HepG2 (cell line): ENCODE results near the gene C11orf21. TPM values are rescaled to one million over a fixed set of nuclear protein-coding genes. Genes with fewer than 3 reads are reported as not detected.

ENCODE experiments used
- AKAP8 ChIP-seq: sonication (generic); formaldehyde crosslinking; IDR thresholded peaks from 2 replicates; pipeline ENCODE4 v1.5.1; 2020; ENCODE audit warnings: mild to moderate bottlenecking, missing genetic modification reagents
- ARID4A ChIP-seq: sonication (generic); formaldehyde crosslinking; IDR thresholded peaks from 2 replicates; pipeline ENCODE4 v1.5.0; 2020; ENCODE audit warnings: mild to moderate bottlenecking, missing genetic modification reagents, borderline replicate concordance
- ATF7-NPFF ChIP-seq: sonication (generic); formaldehyde crosslinking; IDR thresholded peaks from 2 replicates; pipeline ENCODE4 v1.8.1; 2023; ENCODE audit warnings: mild to moderate bottlenecking, low read depth, missing genetic modification reagents, moderate library complexity
- BRD4 ChIP-seq: sonication (generic); formaldehyde crosslinking; IDR thresholded peaks from 2 replicates; pipeline ENCODE4 v1.4.0; 2020; ENCODE audit warnings: missing genetic modification reagents
- CC2D1A ChIP-seq: sonication (generic); formaldehyde crosslinking; IDR thresholded peaks from 2 replicates; pipeline ENCODE4 v1.8.1; 2023; ENCODE audit warnings: mild to moderate bottlenecking, missing genetic modification reagents
- FOXK2 ChIP-seq: fragments of 450-650 bp; IDR thresholded peaks from 2 replicates; pipeline ENCODE4 v1.6.1; 2016
- GMEB2 ChIP-seq: IDR thresholded peaks from 2 replicates; pipeline ENCODE4 v1.6.1; 2016; ENCODE audit warnings: missing biosample characterization, missing genetic modification reagents, low read depth
- HNRNPLL ChIP-seq: fragments of 200-400 bp; formaldehyde crosslinking; IDR thresholded peaks from 2 replicates; pipeline ENCODE4 v1.6.1; 2017; ENCODE audit warnings: mild to moderate bottlenecking, low read depth, low read length; ENCODE audit not compliant: poor library complexity, severe bottlenecking
- LRRFIP1 ChIP-seq: sonication (generic); formaldehyde crosslinking; conservative IDR thresholded peaks from 2 replicates; pipeline ENCODE4 v1.4.0; 2020; ENCODE audit warnings: missing genetic modification reagents
- NR2F2 ChIP-seq: IDR thresholded peaks from 2 replicates; pipeline ENCODE4 v1.6.1; 2012; ENCODE audit warnings: low read depth, inconsistent platforms, borderline replicate concordance
- PLRG1 ChIP-seq: fragments of 450-650 bp; conservative IDR thresholded peaks from 2 replicates; pipeline ENCODE4 v1.6.1; 2016
- RBM22 ChIP-seq: fragments of 200-400 bp; formaldehyde crosslinking; optimal IDR thresholded peaks from 2 replicates; pipeline ENCODE3; 2017; ENCODE audit warnings: mild to moderate bottlenecking, low read length, moderate library complexity
- RFXANK ChIP-seq: IDR thresholded peaks from 2 replicates; pipeline ENCODE4 v1.6.1; 2016
- ZBTB49 ChIP-seq: sonication (generic); formaldehyde crosslinking; IDR thresholded peaks from 2 replicates; pipeline ENCODE4 v1.4.0; 2020; ENCODE audit warnings: missing genetic modification reagents, borderline replicate concordance
- ZNF543 ChIP-seq: sonication (generic); formaldehyde crosslinking; IDR thresholded peaks from 2 replicates; pipeline ENCODE4 v1.4.0; 2020; ENCODE audit warnings: mild to moderate bottlenecking, missing genetic modification reagents
- ZNF709 ChIP-seq: sonication (generic); formaldehyde crosslinking; IDR thresholded peaks from 2 replicates; pipeline ENCODE4 v1.5.0; 2020; ENCODE audit warnings: mild to moderate bottlenecking, missing genetic modification reagents
- ZNF775 ChIP-seq: sonication (generic); formaldehyde crosslinking; IDR thresholded peaks from 2 replicates; pipeline ENCODE4 v1.4.0; 2020; ENCODE audit warnings: missing genetic modification reagents, mild to moderate bottlenecking, moderate library complexity, borderline replicate concordance
- ZSCAN12 ChIP-seq: sonication (generic); formaldehyde crosslinking; IDR thresholded peaks from 2 replicates; pipeline ENCODE4 v1.9.0; 2021; ENCODE audit warnings: mild to moderate bottlenecking, missing genetic modification reagents
- ZSCAN9 ChIP-seq: IDR thresholded peaks from 2 replicates; pipeline ENCODE4 v1.6.1; 2016; ENCODE audit warnings: borderline replicate concordance
- polyA plus RNA-seq, 8 experiments: library from polyadenylated mRNA; depleted of rRNA in 3 of 8; stranded (reverse) in 7 of 8; unstranded in 1 of 8; fragments of >200 nt; fragmentation: Illumina TruSeq in 4 of 8; extraction: Trizol in 4 of 8; gene quantifications; 2 replicates each; pipeline versions ENCODE4 v1.2.1 to v1.2.3, GENCODE V29; 2011 to 2016; ENCODE audit warnings: low read depth in 4 of 8, missing spikeins in 1 of 8, mixed read lengths in 1 of 8; ENCODE audit not compliant: insufficient read depth in 1 of 8
- total RNA-seq, 5 experiments: library from RNA; depleted of rRNA; stranded (reverse); fragments of >200 nt; fragmentation: Illumina TruSeq; extraction: Trizol; gene quantifications; 2 replicates each; pipeline ENCODE4 v1.2.3, GENCODE V29; 2016; ENCODE audit warnings: low read depth in 1 of 5

Gene C11orf21
- total and polyA plus RNA-seq, 2 of the 13 experiments (the other 11 are each of a cell fraction or from before 2014, with no cell fraction given) = 0.08 TPM; not detected in 1

- TF ChIP-seq ZBTB49 (CRISPR knock-in tag) = no peak
- no peak for TF ChIP-seq RFXANK (CRISPR knock-in tag)
- TF ChIP-seq ZNF709 (CRISPR knock-in tag) = no peak; the same call in 1 of the 2 replicates
- no peak for TF ChIP-seq ZNF775 (CRISPR knock-in tag)
- no peak for TF ChIP-seq PLRG1
- TF ChIP-seq ATF7-NPFF (CRISPR knock-in tag) = no peak; the same call in 1 of the 2 replicates
- TF ChIP-seq RBM22 = no peak
- TF ChIP-seq HNRNPLL = peak; percentile 43
- TF ChIP-seq ZSCAN12 (CRISPR knock-in tag) = no peak; the same call in none of the 2 replicates
- no peak for TF ChIP-seq GMEB2 (CRISPR knock-in tag)
- peak; percentile 41; the same call in 1 of the 2 replicates for TF ChIP-seq ARID4A (CRISPR knock-in tag)
- TF ChIP-seq NR2F2 = no peak
- no peak for TF ChIP-seq CC2D1A (CRISPR knock-in tag)
- no peak for TF ChIP-seq LRRFIP1 (CRISPR knock-in tag)
- no peak; the same call in 1 of the 2 replicates for TF ChIP-seq BRD4 (CRISPR knock-in tag)
- TF ChIP-seq FOXK2 = no peak
- TF ChIP-seq AKAP8 (CRISPR knock-in tag) = peak; percentile 41; the same call in 1 of the 2 replicates
- TF ChIP-seq ZNF543 (CRISPR knock-in tag) = no peak
- TF ChIP-seq ZSCAN9 (CRISPR knock-in tag) = no peak
Observed at GRCh38 chr11:2268729-2269600, 32.8 kb downstream of the C11orf21 start (continued).
